Activated T-helper 1 cell treated with Interleukin-2 at 50 U/mL for 16 hours (primary cell): ENCODE measurements around the gene TMEM151A.
A peak's percentile ranks its signal among the peaks of the same experiment; 100 is the strongest.
"Not testable (repeated sequence)": the region's sequence is repeated elsewhere in the genome, so short reads cannot be mapped to it uniquely, and the experiment has no call there.

ENCODE experiments used
- DNase-seq: peaks from one replicate; pipeline ENCODE4 v3.0.0-alpha.2; 2020; ENCODE audit warnings: low read depth

TMEM151A gene

DNA sequence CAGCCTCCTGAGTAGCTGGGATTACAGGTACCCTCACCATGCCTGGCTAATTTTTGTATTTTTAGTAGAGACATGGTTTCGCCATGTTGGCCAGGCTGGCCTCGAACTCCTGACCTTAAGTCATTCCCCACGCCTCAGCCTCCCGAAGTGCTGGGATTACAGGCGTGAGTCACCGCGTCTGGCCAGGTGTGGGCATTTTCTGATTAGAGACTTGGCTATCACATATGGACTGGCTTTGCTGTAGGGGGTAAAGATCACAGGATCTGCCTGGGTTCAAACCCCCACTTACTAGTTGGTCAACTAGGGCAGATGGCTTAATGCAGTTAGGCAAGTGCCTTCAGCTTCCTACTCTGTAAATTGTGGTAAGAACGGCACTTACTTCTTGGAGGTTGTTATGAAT, 18.6 kb downstream of the TMEM151A start:
- DNase-seq: no peak

DNA sequence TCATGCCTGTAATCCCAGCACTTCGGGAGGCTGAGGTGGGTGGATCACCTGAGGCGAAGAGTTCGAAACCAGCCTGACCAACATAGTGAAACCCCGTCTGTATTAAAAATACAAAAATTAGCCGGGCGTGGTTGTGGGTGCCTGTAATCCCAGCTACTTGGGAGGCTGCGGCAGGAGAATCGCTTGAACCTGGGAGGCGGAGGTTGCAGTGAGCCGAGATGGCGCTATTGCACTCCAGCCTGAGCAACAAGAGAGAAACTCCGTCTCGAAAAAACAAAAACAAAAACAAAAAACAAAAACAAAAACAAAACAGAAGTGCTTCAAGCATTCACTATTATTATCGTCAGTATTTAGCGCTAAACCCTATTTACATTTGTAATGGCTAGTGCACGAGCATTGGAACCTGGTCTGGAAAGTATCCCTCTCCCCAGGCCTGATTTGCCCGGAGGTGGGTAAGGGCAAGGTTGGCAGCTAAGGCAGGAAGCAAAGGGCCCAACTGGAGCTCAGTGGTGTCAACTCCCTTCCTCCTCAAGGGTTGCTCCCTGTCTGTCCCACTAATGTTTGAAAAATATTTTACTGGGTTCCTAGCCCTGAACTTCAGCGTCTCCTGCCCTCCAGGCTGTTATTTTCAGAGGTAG, 19.2 kb downstream of the TMEM151A start:
- not testable (repeated sequence) for DNase-seq

DNA sequence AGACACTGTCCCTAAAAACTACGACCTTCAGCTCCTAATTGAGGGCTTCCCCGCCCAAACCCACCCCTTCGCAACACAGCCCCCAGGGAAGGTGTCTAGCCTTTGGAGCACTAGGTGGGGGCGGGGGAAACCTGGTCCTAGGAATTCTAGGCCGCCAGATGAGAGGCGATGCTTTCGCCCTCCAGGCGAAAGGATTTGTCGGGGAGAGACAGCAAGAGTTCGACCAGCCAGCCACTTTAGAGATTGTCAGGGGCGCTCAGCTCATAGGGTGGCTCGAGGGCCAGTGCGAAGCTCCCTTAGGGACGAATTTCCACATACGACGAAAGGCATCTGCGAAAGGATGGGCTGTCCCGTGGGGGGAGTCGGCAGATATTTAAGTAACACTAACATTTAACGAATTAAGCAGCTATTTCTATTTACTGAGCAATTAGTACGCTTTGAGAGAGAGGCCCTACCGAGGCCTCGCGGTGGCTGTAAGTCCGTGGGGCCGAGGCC, 19.8 kb downstream of the TMEM151A start:
- no peak for DNase-seq

DNA sequence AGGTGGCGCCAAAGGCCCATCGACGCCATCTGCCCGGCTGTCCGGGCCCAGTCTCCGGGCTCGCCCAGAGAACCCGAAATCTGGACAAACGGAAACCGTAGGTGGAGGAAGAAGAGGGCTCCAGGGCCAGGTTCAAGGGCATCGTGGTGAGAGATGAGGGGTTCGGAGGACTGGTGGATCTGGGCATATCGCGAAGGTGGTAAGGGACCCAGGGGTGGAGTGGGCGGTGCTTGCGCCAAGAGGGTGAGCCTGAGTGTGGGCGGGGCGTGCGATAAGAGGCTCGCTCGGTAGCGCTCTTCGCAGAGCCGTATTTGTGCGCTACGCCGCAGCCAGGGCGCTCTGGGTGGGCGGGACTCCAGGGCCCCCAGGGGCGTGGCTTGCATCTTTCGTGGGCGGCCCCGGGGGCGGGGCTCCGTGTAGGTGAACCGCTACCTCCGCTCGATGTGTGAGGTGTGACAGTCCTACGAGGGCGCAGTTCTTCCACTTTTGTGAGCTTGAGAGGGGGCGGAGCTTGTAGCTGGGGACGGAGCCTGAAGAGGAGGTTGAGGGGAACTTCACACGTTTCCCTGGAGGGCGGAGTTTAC, 20.4 kb downstream of the TMEM151A start:
- DNase-seq: peak; percentile 99

DNA sequence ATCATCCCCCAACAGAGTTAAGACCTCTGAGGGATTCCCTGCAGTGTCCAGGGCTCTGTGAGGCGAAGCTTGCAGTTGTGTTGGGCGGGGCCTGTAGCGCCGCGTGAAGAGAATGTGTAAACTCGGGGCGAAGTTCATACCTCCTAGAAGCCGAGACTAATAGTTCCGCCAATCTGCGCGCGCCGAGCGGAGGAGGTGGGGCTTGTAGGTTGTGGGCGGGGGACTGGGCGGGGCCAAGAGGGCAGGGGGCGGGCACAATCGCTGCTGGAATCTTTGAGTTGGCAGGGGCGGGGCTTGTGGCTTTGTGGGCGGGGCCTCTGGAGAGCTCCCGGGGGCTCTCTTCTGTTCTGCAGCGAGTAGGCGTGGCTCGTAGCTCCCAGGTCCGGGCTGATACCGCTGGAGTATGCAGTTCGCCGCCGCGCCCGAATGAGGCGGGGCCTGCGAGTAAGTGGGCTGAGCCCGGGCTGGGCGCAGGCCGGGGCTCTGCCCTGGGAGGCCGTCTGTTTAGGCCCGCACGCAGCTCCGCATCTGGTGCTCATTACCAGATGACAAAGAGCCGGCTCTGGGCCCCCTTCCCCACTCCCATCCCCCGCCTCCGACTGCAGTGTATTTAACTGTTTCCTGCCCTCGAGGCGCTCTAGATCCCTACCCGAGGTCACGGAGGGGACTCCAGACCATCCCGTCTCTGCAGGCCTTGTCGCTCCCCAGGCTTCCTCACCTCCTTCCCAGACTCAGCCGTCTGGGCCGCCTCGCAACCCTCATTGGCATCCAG, 21.0 kb downstream of the TMEM151A start:
- DNase-seq: peak; percentile 93

DNA sequence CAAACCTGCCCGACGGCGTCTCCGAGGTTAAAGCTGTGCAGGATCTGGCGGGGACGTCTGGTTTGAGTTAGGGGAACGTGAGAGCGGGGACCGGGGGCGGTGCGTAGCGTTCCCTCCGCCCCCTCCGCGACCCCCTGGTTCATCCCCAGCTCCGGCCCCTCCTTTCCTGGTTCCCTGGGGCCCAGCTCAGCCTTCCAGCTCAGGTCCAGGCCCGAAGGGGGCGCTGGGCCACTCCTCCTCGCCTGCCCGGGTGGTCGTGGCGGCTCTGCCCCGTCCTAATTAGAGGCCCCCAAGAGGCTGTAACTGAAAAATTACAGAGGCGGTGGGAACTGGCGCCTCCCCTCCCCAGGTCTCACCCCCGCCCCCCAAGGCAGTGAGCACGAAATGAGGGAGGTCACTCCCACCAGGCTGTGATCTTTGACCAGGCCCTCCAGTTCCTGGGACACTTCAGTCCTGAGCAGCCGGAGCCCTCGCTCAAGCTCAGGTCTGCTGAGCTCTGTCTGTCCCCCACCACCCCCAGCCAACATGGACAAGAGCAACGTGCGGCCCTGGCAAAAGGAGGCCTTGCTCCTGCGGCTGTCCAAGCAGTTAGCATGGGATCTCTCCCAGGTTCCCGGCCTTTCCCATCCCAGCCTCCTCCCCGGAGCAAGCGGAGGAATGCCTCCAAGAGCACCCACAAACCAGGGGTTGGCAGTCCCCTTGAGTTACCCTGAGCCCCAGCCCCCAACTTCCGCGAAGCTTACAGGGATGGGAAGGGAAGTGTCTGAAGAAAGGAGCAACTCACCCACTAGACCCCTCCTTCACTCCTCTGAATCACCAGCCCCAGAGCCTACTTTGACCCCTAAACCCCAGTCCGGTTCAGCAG, 21.9 kb downstream of the TMEM151A start:
- no peak for DNase-seq

DNA sequence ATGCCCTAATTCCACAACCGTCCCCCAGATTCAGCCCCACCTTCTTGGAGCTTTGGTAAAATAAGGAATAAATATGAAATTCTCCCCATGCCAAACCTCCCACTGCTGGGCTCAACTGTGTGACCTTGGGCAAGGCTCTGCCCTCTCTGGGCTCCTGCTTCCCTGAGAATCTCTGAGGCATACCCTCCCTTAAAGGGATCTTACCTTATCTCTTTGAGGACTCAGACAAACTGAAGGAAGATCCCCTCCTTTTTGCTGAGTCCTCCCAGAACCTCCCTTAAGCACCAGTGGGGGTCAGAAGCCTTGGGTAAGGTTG, 22.4 kb downstream of the TMEM151A start:
- no peak for DNase-seq

DNA sequence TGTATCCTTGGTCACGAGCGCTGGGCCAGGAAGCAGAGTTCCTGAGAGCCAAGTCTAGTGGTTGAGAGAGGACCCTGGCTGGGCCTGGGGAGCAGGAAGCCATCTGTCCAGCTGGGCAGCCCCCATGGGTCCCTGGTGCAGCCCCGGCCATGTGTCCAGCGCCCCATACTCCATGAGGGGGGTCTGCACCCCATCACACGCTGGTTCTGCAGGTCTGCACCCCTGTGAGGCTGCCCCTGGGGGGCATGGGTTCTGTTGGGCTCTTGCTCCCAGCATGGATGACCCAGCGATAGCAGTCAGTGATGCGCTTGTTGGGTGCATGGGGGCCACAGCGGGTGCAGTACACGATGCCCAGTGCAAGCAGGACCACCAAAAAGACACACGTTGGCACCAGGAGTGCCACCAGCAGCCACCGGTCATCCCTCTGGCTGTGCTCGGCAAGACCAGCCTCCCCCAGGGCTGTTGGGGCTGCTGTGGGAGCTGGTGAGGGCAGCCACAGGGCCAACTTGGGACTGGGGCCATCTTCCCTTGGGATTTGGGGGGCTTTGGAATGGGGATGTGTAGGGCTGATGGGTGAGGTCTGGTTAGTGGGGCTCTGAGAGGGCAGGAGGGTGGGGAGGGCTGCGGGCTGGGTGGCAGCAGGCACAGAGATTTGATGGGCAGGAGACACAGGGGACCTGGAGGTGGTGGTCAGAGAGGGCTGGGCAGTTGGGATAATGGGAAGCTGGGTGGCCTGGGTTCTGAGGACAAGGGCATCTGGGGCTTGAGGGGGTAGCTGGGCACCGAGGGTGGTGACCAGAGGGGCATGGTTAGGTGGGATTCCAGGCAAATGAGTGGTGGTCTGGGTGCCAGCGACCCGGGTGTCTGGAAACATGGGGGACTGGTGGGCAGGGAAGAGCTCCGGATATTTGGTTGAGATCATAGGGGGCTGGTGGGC, 23.1 kb downstream of the TMEM151A start:
- DNase-seq: no peak

DNA sequence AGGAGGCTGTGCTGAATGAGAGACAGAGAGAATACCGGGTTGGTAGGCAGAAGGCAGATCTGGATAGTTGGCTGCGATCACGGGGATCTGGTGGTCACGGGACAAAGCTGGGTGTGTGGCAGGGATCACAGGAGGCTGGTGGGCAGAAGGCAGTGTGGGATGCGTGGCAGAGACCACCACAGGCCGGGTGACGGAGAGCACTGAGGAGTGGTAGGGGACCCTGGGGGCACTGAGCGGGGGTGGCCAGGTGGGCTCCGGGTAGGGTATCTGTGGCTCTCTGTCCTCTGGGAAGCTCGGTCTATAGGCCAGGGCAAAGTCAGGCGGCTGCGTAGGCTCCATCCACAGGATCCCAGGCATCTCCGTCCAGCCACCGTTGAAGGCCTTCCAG, 23.8 kb downstream of the TMEM151A start:
- no peak for DNase-seq

DNA sequence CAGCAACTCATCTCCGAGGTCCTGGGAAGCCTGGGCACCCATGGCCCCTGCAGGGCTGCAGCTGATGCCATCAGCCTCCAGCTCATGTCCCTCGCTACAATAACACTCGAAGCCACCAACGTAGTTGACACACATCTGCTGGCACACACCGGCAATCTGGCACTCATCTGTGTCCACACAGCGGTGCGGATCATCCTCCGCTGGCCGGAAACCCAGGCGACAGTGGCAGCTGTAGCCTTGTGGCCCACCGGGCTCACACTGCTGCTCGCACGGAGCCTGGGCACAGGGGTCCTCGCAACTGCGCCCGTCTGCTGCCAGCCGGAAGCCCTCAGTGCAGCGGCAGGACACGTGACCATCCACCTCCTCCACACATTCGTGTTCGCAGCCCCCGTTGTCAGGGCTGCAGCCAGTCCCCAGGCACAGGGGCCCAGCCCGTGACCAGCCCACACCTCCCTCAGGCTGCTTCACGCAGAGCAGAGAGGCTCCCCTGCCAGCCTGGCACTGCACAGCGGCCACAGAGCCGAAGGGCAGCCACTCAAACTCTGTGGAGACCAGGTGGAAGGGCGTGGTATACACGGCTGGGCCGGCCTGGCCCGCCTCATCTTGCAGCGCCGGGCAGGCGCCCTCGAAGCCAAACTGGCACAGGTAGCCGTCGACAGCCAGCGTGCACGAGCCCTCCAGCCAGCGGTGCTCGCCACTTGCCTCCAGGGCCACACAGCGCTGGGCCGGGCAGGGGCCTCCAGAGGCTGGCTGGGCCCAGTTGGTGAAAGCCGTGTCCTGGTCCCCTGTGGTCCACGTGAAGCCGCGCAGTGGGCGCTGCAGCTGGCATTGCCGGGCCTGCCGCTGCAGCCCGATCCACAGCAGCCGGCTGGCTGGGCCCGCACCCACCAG, 24.5 kb downstream of the TMEM151A start:
- no peak for DNase-seq

DNA sequence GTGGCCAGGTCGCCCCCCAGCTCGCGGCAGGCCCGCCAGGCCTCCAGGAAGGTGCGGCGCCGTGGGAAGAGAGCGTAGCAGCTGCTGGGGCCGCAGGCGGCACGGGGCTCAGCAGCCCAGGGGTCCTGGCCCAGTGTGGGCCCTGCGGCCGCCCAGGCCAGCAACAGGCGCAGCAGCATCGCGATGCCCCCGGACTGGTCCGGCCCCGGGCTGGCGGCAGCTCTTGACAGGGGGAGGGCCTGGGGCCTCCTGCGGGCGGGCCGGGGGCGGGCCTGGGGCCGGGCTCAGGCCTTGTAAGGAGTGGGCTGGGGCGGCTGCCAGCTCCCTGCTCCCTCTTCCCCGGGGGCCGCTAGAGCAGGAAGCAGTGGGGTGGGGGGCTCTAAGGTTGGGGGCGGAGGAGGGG, 25.2 kb downstream of the TMEM151A start, which contains the start of gene CD248:
CD248 (minus strand) TSS at position 196 of the 403 bp plus-strand sequence; CDS start at position 179, 17 bp downstream.
- no peak for DNase-seq

DNA sequence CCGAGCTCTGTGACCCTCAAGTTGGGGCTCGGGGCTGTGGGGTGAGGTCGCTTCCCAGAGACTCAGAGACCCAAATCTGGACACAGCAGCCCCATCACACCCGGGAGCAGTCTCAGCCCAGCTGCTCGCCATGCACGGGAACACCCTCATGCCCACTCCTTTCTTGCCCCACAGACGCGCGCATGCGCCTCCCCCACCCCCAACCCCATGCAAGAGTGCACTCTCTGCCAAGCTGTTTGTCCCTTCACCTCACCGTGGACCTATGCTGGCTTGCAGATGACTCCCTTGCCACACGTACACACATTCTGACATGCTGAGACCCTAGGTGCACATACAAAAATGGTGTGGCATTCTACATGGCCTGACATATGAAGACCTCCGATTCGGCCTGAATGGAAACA, 25.6 kb downstream of the TMEM151A start:
- no peak for DNase-seq

DNA sequence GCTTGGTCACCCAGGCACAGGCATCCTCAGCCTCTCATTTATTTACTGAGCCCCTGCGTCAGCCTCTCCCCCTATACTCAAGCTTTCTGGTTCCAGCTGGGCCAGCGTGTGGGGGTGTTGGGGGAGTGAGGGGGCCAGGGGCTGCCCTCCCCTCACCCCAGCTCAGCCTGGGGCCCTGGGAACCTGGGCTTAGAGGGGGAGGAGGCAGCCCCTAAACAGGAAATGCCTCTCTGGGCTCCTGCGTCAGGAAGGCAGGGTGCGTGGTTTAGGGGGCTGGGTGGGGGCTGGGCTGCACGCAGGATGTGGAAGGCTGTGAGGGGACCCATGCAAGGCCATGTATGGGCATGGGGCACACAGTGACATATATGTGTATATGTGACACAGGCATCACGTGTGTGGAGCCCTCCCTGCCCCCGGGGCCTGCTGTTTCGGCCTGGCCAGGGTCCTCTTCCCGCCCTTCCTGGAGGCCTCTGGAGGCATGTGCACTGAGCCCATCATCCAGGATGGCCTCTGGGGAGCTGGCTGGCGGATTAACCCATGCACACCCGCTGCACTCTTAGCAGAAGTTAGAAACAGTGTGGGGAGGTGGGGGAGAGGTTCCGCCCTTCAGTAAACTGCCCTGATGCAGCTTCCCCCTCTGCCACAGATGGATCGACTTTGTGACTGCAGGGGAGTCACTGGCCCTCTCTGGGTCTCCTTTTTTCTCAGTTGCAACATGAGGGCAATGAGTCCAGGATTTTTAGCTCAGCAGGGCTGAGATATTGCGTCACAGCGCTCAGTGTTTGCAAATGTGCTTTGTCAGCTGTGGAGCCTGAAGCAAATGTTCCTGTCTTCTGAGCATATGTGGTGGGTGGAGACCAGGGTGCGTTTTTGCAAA, 26.3 kb downstream of the TMEM151A start:
- DNase-seq: peak; percentile 29

DNA sequence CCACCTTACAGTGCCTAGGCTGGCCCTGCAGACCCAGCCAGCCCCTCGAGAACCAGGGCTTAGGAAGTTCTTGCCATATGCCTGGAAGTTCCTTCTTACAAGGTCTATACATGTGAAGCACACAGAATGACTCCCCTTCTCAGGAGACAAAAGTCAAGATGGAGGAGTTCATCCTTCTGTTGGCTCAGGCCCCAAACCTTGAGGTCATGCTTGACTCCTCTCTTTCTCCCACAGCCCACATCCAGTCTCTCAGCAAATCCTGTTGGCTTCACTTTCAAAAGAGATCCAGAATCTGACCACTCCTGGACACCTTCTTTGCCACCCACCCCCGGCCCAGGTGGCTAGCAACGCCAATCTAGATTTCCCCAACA, 26.9 kb downstream of the TMEM151A start:
- DNase-seq: no peak

DNA sequence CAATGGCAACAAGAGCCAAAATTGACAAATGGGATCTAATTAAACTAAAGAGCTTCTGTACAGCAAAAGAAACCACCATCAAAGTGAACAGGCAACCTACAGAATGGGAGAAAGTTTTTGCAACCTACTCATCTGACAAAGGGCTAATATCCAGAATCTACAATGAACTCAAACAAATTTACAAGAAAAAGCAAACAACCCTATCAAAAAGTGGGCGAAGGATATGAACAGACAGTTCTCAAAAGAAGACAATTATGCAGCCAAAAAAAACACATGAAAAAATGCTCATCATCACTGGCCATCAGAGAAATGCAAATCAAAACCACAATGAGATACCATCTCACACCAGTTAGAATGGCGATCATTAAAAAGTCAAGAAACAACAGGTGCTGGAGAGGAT, 28.6 kb downstream of the TMEM151A start:
- not testable (repeated sequence) for DNase-seq

DNA sequence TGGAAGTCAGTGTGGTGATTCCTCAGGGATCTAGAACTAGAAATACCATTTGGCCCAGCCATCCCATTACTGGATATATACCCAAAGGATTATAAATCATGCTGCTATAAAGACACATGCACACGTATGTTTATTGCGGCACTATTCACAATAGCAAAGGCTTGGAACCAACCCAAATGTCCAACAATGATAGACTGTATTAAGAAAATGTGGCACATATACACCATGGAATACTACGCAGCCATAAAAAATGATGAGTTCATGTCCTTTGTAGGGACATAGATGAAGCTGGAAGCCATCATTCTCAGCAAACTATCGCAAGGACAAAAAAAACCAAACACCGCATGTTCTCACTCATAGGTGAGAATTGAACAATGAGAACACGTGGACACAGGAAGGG, 29.1 kb downstream of the TMEM151A start:
- DNase-seq: not testable (repeated sequence)

DNA sequence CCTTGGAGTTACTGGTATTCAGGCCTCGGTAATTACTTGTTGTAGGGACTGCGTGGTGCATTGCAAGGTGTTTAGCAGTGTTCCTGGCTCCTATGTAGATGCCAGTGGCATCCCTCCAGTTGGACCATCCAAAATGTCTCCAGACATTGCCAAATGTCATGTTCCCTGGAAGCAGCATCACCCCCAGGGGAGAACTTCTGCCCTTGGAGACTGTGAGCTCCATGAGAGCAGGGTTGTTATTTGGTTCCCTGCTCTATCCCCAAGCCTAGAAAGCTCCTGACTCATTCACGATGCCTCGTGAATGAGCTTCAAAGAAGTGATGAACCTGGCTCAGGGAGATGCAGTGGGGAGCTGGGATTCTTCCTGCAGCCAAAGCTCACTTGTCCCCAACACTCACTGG, 29.9 kb downstream of the TMEM151A start:
- no peak for DNase-seq

DNA sequence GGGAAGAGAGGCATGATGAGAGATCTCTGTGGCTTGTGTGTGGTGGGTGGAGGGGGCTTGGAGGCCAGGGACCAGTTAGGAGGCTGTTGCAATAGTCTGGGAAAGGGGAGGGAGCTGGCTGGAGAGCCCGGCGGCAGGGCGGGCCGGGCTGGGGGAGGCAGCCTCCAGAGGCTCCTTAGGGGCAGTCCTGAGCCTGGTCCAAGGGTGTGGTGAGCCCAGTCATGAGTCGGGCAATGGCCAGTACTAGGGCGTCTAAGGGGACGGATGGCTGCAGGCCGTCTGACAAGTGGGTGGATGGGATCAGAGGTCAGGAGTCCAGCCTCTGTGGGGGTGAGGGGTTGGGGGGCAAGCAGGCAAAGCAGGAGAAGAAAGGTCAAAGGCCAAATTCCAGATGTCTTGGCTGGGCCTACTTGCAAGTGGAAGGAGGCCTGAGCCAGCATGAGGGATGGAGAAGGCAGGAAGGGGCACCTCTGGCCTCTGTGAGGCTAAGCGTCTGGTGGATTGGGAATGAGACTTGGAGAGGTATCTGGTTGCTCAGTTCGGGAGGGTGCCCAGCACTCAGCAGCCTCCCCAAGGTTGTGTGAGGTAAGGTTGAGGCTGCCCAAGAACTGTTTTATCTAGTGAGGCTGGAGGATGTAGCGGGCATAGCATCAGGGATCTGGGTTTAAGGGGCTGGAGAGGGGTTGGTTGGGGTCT, 31.2 kb downstream of the TMEM151A start:
- no peak for DNase-seq

DNA sequence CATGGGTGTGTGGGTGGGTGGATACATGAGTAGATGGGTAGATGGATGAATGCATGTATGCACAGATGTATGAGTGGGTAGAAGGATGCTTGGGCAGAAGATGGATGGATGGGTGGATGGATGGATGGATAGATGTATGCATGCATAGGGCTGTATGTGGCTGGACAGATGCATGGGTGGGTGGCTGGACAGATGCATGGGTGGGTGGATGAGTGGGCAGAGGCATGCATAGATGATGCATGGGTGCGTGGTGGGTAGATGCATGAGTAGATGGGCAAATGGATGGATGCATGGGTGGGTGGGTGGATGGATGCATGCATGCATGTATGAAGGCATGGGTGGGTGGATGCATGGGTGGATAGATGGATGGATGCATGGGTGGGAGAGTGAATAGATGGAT, 32.0 kb downstream of the TMEM151A start:
- no peak for DNase-seq
